GM12878 (cell line): ENCODE measurements around the gene SBF2. TPM values are rescaled to one million over a fixed set of nuclear protein-coding genes. Genes with fewer than 3 reads are reported as not detected.
A peak's percentile ranks its signal among the peaks of the same experiment; 100 is the strongest.

Source experiments
- BHLHE40 ChIP-seq, 2 experiments: fragments of 450-650 bp in 1 of 2; IDR thresholded peaks; 2 replicates each; pipeline ENCODE4 v1.6.1; 2011 to 2017; ENCODE audit warnings: low read depth in 2 of 2, borderline replicate concordance in 1 of 2, improper control_type of control experiment in 1 of 2, low read length in 1 of 2, mild to moderate bottlenecking in 1 of 2
- EP300 ChIP-seq, 2 experiments: fragments of 150-350 bp in 1 of 2; IDR thresholded peaks; 2 replicates each; pipeline ENCODE4 v1.6.1; 2011 to 2012; ENCODE audit warnings: low read depth in 2 of 2, low read length in 2 of 2, borderline replicate concordance in 1 of 2, improper control_type of control experiment in 1 of 2, inconsistent platforms in 1 of 2; ENCODE audit not compliant: control insufficient read depth in 1 of 2
- GABPA ChIP-seq: IDR thresholded peaks from 2 replicates; pipeline ENCODE4 v1.6.1; 2014; ENCODE audit warnings: antibody characterized with exemption, low read depth, mild to moderate bottlenecking, inconsistent platforms
- HDGF ChIP-seq: fragments of 450-650 bp; IDR thresholded peaks from 2 replicates; pipeline ENCODE4 v1.6.1; 2016; ENCODE audit warnings: antibody characterized with exemption
- HSF1 ChIP-seq: fragments of 150-350 bp; IDR thresholded peaks from 2 replicates; pipeline ENCODE4 v1.6.1; 2014; ENCODE audit warnings: mild to moderate bottlenecking, low read depth, low read length
- IKZF2 ChIP-seq, 2 experiments: fragments of 450-650 bp; IDR thresholded peaks; 2 replicates each; pipeline ENCODE4 v1.6.1; 2017; ENCODE audit warnings: mild to moderate bottlenecking in 2 of 2, moderate library complexity in 2 of 2
- KAT2A ChIP-seq: conservative IDR thresholded peaks from 2 replicates; pipeline ENCODE4 v1.6.1; 2011; ENCODE audit warnings: low read depth, low read length; ENCODE audit not compliant: control insufficient read depth
- MAX ChIP-seq: IDR thresholded peaks from 2 replicates; pipeline ENCODE4 v1.6.1; 2012; ENCODE audit warnings: low read depth, low read length, improper control_type of control experiment
- MXI1 ChIP-seq: fragments of 150-350 bp; IDR thresholded peaks from 2 replicates; pipeline ENCODE4 v1.6.1; 2011; ENCODE audit warnings: low read depth, mild to moderate bottlenecking, inconsistent platforms, low read length, improper control_type of control experiment
- NBN ChIP-seq: fragments of 450-650 bp; IDR thresholded peaks from 2 replicates; pipeline ENCODE4 v1.6.1; 2016
- NR2F1 ChIP-seq: fragments of 450-650 bp; conservative IDR thresholded peaks from 2 replicates; pipeline ENCODE4 v1.6.1; 2017; ENCODE audit warnings: mild to moderate bottlenecking
- PAX5 ChIP-seq: IDR thresholded peaks from 2 replicates; pipeline ENCODE4 v1.6.1; 2011; ENCODE audit warnings: low read depth, low read length, borderline replicate concordance
- PKNOX1 ChIP-seq: fragments of 450-650 bp; IDR thresholded peaks from 2 replicates; pipeline ENCODE4 v1.6.1; 2016; ENCODE audit warnings: mild to moderate bottlenecking
- POLR2AphosphoS2 ChIP-seq: IDR thresholded peaks from 2 replicates; pipeline ENCODE4 v1.6.1; 2011; ENCODE audit warnings: low read depth, mild to moderate bottlenecking, low read length, improper control_type of control experiment, moderate library complexity
- SMAD1 ChIP-seq: fragments of 450-650 bp; IDR thresholded peaks from 2 replicates; pipeline ENCODE4 v1.6.1; 2018; ENCODE audit warnings: mild to moderate bottlenecking, low read depth; ENCODE audit not compliant: partially characterized antibody
- SMAD5 ChIP-seq: IDR thresholded peaks from 2 replicates; pipeline ENCODE4 v1.6.1; 2016; ENCODE audit warnings: antibody characterized with exemption, low read depth
- TAF1 ChIP-seq: IDR thresholded peaks from 2 replicates; pipeline ENCODE4 v1.6.1; 2011; ENCODE audit warnings: mild to moderate bottlenecking, low read depth, low read length, borderline replicate concordance
- TCF3 ChIP-seq: IDR thresholded peaks from 2 replicates; pipeline ENCODE4 v1.6.1; 2012; ENCODE audit warnings: low read depth, mild to moderate bottlenecking, low read length, borderline replicate concordance; ENCODE audit not compliant: insufficient read depth
- YBX1 ChIP-seq: fragments of 450-650 bp; IDR thresholded peaks from 2 replicates; pipeline ENCODE4 v1.6.1; 2016; ENCODE audit warnings: antibody characterized with exemption
- ZNF622 ChIP-seq: fragments of 450-650 bp; IDR thresholded peaks from 2 replicates; pipeline ENCODE4 v1.6.1; 2017; ENCODE audit warnings: mild to moderate bottlenecking, inconsistent platforms
- polyA plus RNA-seq, 11 experiments: library from polyadenylated mRNA; depleted of rRNA in 4 of 11; unstranded in 6 of 11; stranded (reverse) in 5 of 11; fragments of >200 nt; fragmentation: Nextera tagmentation in 4 of 11; fragmentation: Illumina TruSeq in 1 of 11; extraction: Ambion mirVana in 4 of 11; extraction: Trizol in 1 of 11; gene quantifications; 1 replicate in 1 of 11; 2 replicates in 10 of 11; pipeline versions ENCODE4 v1.2.1 to v1.2.3, GENCODE V29; 2011 to 2016; ENCODE audit warnings: inconsistent platforms in 2 of 11, missing spikeins in 2 of 11, low read depth in 1 of 11
- total RNA-seq, 4 experiments: library from RNA; depleted of rRNA in 3 of 4; stranded (reverse); fragments of >200 nt in 3 of 4; fragmentation: Illumina TruSeq in 1 of 4; extraction: Trizol in 1 of 4; gene quantifications; 2 replicates each; pipeline versions ENCODE4 v1.2.1 to v1.2.3, GENCODE V29; 2013 to 2021
- TF ChIP-seq, protein P1 (sequence below): fragments of 450-650 bp; formaldehyde crosslinking; IDR thresholded peaks from 2 replicates; pipeline ENCODE4 v1.5.0; 2022; ENCODE audit warnings: mild to moderate bottlenecking, missing genetic modification characterization
- TF ChIP-seq, protein P2 (sequence below): fragments of 450-650 bp; IDR thresholded peaks from 2 replicates; pipeline ENCODE4 v1.6.1; 2017; ENCODE audit warnings: mild to moderate bottlenecking

The SBF2 gene
- total and polyA plus RNA-seq, 10 of the 15 experiments (the other 5 are each of a cell fraction or from before 2014, with no cell fraction given), result 0.24 to 2.3 (median 1.1) TPM

DNA sequence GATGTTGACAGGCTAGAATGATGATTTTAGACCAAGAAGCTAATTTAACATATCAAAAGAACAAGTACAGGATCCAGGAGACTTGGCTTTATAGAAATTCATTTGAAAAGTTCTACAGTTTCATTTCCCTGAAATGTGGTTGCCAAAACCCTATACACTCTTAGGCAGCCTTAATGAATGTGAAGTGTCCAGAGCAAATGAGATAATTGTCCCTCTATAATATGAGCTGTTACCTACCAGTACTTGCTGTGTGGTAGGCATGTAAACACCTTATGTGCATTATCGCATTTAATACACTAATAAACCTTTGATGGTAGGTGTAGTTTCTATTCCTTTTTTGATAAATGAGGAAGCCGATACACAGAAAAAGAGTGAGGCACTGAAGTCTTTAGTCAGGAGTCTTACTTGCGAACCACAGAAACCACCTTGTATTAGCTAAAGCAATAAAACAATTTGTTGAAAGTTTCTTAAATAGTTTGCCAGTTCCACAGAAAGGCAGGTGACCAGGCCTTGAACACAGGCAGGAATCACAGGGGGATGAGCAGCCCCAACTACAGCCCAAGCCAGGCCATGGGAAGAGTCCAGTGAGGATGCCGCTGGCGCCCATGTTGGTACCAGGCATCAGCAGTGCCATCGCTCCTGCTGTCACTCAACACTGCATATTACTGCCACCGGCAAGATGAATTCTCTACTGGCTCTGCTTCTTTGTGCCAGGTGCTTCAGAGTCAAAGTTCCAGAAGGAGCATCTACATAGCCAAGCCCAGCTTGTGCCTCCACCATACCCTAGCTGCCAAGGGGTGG, 548.4 kb downstream of the SBF2 start (continued):
- TF ChIP-seq EP300 (IDR thresholded peaks at IDR 0.05; ENCODE audit: borderline replicate concordance in 1 of 2, control insufficient read depth in 1 of 2, low read depth in 2 of 2, low read length in 2 of 2), result peak; percentile 49 to 67; a peak in 3 of 4 replicates
- TF ChIP-seq HSF1, result no peak
- TF ChIP-seq HDGF, result no peak
- no peak for TF ChIP-seq POLR2AphosphoS2
- TF ChIP-seq NBN, result 0 out of 2 replicates have a peak, but pooled peaks have one; percentile 48
- TF ChIP-seq, protein P1, sequence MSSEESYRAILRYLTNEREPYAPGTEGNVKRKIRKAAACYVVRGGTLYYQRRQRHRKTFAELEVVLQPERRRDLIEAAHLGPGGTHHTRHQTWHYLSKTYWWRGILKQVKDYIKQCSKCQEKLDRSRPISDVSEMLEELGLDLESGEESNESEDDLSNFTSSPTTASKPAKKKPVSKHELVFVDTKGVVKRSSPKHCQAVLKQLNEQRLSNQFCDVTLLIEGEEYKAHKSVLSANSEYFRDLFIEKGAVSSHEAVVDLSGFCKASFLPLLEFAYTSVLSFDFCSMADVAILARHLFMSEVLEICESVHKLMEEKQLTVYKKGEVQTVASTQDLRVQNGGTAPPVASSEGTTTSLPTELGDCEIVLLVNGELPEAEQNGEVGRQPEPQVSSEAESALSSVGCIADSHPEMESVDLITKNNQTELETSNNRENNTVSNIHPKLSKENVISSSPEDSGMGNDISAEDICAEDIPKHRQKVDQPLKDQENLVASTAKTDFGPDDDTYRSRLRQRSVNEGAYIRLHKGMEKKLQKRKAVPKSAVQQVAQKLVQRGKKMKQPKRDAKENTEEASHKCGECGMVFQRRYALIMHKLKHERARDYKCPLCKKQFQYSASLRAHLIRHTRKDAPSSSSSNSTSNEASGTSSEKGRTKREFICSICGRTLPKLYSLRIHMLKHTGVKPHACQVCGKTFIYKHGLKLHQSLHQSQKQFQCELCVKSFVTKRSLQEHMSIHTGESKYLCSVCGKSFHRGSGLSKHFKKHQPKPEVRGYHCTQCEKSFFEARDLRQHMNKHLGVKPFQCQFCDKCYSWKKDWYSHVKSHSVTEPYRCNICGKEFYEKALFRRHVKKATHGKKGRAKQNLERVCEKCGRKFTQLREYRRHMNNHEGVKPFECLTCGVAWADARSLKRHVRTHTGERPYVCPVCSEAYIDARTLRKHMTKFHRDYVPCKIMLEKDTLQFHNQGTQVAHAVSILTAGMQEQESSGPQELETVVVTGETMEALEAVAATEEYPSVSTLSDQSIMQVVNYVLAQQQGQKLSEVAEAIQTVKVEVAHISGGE (CRISPR knock-in tag), result no peak
- TF ChIP-seq SMAD1, result no peak
- TF ChIP-seq KAT2A, result no peak
- no peak for TF ChIP-seq TCF3
- TF ChIP-seq TAF1, result no peak
- no peak for TF ChIP-seq MXI1
- no peak for TF ChIP-seq MAX
- TF ChIP-seq, protein P2, sequence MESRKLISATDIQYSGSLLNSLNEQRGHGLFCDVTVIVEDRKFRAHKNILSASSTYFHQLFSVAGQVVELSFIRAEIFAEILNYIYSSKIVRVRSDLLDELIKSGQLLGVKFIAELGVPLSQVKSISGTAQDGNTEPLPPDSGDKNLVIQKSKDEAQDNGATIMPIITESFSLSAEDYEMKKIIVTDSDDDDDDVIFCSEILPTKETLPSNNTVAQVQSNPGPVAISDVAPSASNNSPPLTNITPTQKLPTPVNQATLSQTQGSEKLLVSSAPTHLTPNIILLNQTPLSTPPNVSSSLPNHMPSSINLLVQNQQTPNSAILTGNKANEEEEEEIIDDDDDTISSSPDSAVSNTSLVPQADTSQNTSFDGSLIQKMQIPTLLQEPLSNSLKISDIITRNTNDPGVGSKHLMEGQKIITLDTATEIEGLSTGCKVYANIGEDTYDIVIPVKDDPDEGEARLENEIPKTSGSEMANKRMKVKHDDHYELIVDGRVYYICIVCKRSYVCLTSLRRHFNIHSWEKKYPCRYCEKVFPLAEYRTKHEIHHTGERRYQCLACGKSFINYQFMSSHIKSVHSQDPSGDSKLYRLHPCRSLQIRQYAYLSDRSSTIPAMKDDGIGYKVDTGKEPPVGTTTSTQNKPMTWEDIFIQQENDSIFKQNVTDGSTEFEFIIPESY, result no peak
- TF ChIP-seq GABPA, result no peak
- TF ChIP-seq YBX1, result no peak
- peak; percentile 64 to 65; a peak in 3 of 4 replicates for TF ChIP-seq BHLHE40 (IDR thresholded peaks at IDR 0.05; ENCODE audit: borderline replicate concordance in 1 of 2, low read depth in 2 of 2, low read length in 1 of 2)
- TF ChIP-seq IKZF2 (IDR thresholded peaks at IDR 0.05), result peak; percentile 82 to 86
- no peak for TF ChIP-seq ZNF622
- no peak for TF ChIP-seq PAX5
- no peak for TF ChIP-seq SMAD5
- peak; percentile 56; the same call in 1 of the 2 replicates for TF ChIP-seq NR2F1
- peak; percentile 89 for TF ChIP-seq PKNOX1
